PC-3 (cell line): Measurements from ENCODE around the gene AGAP1. TPM values are rescaled to one million over a fixed set of nuclear protein-coding genes. Genes with fewer than 3 reads are reported as not detected.

Experiments used
- ATAC-seq: fragments of 200-7000 bp; cut with Tn5 transposase; 2 replicates; pipeline ENCODE4 v1.9.1; 2020; ENCODE audit warnings: mild to moderate bottlenecking, moderate library complexity
- BruUV-seq: library from RNA; stranded (reverse); fragments of 400-500 nt; replicated peaks from 2 replicates; lab custom pipeline; 2021; lab: Mats Ljungman, UMichigan
- CTCF ChIA-PET: fragments of 300-600 bp; sonication (Branson Sonifier 250); formaldehyde crosslinking; loops from one replicate; lab custom pipeline; 2022; ENCODE audit warnings: antibody characterized with exemption; lab: Charles Lee
- POLR2A ChIA-PET: fragments of 300-600 bp; sonication (Branson Sonifier 250); formaldehyde crosslinking; loops from one replicate; lab custom pipeline; 2022; ENCODE audit warnings: antibody characterized with exemption; ENCODE audit not compliant: unreplicated experiment; lab: Charles Lee
- DNase-seq: peaks from one replicate; pipeline ENCODE4 v3.0.0-alpha.2; 2015
- H2AFZ ChIP-seq: fragments of 300-600 bp; sonication (generic); 2 replicates; pipeline ENCODE4 v1.6.0; 2016; ENCODE audit warnings: antibody characterized with exemption, low read length
- H3F3A ChIP-seq: fragments of 300-600 bp; sonication (generic); one replicate; pipeline ENCODE4 v1.6.0; 2017; ENCODE audit warnings: antibody characterized with exemption, low read length, control low read depth, mild to moderate bottlenecking; ENCODE audit not compliant: unreplicated experiment
- H3K27ac ChIP-seq: fragments of 300-600 bp; sonication (generic); 2 replicates; pipeline ENCODE4 v1.5.1; 2016; ENCODE audit warnings: mild to moderate bottlenecking, low read length
- H3K27me3 ChIP-seq: fragments of 300-600 bp; sonication (generic); 2 replicates; pipeline ENCODE4 v1.6.1; 2016; ENCODE audit warnings: low read length, mixed read lengths
- H3K36me3 ChIP-seq: fragments of 300-600 bp; sonication (generic); 2 replicates; pipeline ENCODE4 v1.6.1; 2016; ENCODE audit warnings: low read depth, mixed run types, low read length, mixed read lengths
- H3K4me1 ChIP-seq: fragments of 300-600 bp; sonication (generic); 2 replicates; pipeline ENCODE4 v1.5.1; 2016; ENCODE audit warnings: low read length; ENCODE audit not compliant: insufficient read depth
- H3K4me2 ChIP-seq: fragments of 300-600 bp; sonication (generic); 2 replicates; pipeline ENCODE4 v1.6.0; 2016; ENCODE audit warnings: low read length
- H3K4me3 ChIP-seq: fragments of 300-600 bp; sonication (generic); 2 replicates; pipeline ENCODE4 v1.5.1; 2016; ENCODE audit warnings: mild to moderate bottlenecking, low read length, mixed read lengths
- H3K79me2 ChIP-seq: fragments of 300-600 bp; sonication (generic); 2 replicates; pipeline ENCODE4 v1.6.1; 2017; ENCODE audit warnings: low read length, mixed read lengths
- H3K9ac ChIP-seq: fragments of 300-600 bp; sonication (generic); 2 replicates; pipeline ENCODE4 v1.6.0; 2016; ENCODE audit warnings: mild to moderate bottlenecking, low read length
- H3K9me2 ChIP-seq: fragments of 300-600 bp; sonication (generic); replicated peaks from 2 replicates; pipeline ENCODE4 v1.6.1; 2016; ENCODE audit warnings: mixed run types, low read length, mixed read lengths
- H3K9me3 ChIP-seq: fragments of 300-600 bp; sonication (generic); 2 replicates; pipeline ENCODE4 v1.6.1; 2016; ENCODE audit warnings: low read length, mixed read lengths
- H4K20me1 ChIP-seq: fragments of 300-600 bp; sonication (generic); 2 replicates; pipeline ENCODE4 v1.6.1; 2016; ENCODE audit warnings: low read length, mixed read lengths
- EZH2 ChIP-seq: fragments of 300-600 bp; sonication (generic); IDR thresholded peaks from one replicate; pipeline ENCODE4 v1.6.1; 2017; ENCODE audit warnings: antibody characterized with exemption, mild to moderate bottlenecking, low read length; ENCODE audit not compliant: unreplicated experiment
- EZH2phosphoT487 ChIP-seq: fragments of 300-600 bp; sonication (generic); IDR thresholded peaks from 2 replicates; pipeline ENCODE4 v1.6.1; 2018; ENCODE audit warnings: mild to moderate bottlenecking, antibody characterized with exemption, low read length, borderline replicate concordance
- intact Hi-C: fragments of 100-400 bp; cut with micrococcal nuclease; formaldehyde crosslinking; loops from 2 replicates; pipeline ENCODE4 v1.9.0; 2023
- total RNA-seq: library from RNA; depleted of rRNA; stranded (reverse); fragments of >200 nt; gene quantifications from 2 replicates; pipeline ENCODE4 v1.2.3, GENCODE V29; 2014
- TF ChIP-seq, protein P1 (sequence below): fragments of 300-600 bp; sonication (generic); conservative IDR thresholded peaks from 2 replicates; pipeline ENCODE4 v1.5.1; 2017; ENCODE audit warnings: antibody characterized with exemption, low read depth, mild to moderate bottlenecking, low read length

AGAP1 gene
- total RNA-seq, 1 experiment from 2014 or later: 31.0 TPM

DNA sequence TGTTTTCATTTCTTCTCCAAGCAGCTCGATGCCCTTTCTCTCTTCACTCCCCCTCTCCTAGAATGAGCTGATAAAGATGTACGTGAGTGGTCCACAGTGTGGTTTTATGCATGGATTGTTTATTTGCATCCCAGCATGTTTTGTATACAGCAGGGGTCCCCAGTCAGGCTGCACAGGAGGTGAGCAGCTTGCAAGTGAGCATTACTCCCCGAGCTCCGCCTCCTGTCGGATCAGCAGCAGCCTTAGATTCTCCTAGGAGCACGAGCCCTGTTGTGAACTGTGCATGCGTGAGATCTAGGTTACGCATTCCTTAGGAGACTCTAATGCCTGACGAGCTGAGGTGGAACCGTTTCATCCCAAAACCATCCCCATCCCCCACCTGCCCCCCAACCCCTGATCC lies 262.6 kb downstream of the AGAP1 start:
- H3K36me3 ChIP-seq: no peaks in the 10 kb centered on the region
- intact Hi-C loops: no loop called here
- TF ChIP-seq, protein P1, sequence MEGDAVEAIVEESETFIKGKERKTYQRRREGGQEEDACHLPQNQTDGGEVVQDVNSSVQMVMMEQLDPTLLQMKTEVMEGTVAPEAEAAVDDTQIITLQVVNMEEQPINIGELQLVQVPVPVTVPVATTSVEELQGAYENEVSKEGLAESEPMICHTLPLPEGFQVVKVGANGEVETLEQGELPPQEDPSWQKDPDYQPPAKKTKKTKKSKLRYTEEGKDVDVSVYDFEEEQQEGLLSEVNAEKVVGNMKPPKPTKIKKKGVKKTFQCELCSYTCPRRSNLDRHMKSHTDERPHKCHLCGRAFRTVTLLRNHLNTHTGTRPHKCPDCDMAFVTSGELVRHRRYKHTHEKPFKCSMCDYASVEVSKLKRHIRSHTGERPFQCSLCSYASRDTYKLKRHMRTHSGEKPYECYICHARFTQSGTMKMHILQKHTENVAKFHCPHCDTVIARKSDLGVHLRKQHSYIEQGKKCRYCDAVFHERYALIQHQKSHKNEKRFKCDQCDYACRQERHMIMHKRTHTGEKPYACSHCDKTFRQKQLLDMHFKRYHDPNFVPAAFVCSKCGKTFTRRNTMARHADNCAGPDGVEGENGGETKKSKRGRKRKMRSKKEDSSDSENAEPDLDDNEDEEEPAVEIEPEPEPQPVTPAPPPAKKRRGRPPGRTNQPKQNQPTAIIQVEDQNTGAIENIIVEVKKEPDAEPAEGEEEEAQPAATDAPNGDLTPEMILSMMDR: no peak
- TF ChIP-seq EZH2 (no peak), EZH2phosphoT487 (no peak)
- ChIA-PET CTCF (no interaction called here), POLR2A (no interaction called here)
- H3K4me2 ChIP-seq: no peak overlapping the region
- no peak overlapping the region for H3K27ac ChIP-seq
- BruUV-seq: no TSS peak
- no peaks in the 10 kb centered on the region for H3K9me2 ChIP-seq
- H3K79me2 ChIP-seq: no peaks in the 10 kb centered on the region
- H3K4me1 ChIP-seq: no peaks in the 10 kb centered on the region
- H3K9ac ChIP-seq: no peak overlapping the region
- no peaks in the 10 kb centered on the region for H3K9me3 ChIP-seq
- no peak overlapping the region for H3K4me3 ChIP-seq
- H3F3A ChIP-seq: no peaks in the 10 kb centered on the region
- no peaks in the 10 kb centered on the region for H4K20me1 ChIP-seq
- H3K27me3 ChIP-seq: no peaks in the 10 kb centered on the region
- no peak for ATAC-seq
- DNase-seq: no peak
- no peak overlapping the region for H2AFZ ChIP-seq

DNA sequence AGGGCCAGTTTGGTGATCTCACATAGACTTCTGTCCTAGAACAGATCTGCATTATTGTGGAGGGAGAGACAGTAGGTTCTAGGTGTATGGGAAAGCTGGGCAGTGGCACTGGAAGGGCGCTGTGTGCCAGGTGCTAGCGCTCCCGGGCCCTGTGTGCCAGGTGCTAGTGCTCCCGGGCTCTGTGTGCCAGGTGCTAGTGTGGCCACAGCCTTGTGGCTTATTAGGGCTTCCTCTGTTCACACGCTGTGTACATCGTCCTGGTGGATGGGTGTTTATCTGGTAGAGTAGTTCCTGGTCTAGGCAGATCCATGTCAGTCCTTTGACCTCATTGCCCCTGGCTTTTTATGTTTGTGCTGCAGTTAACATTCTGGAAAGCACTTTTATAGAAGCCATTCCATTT lies 263.4 kb downstream of the AGAP1 start:
- Histone ChIP-seq H3K4me3 (no peak overlapping the region), H3K27ac (no peak overlapping the region), H3K36me3 (no peaks in the 10 kb centered on the region), H3K4me1 (no peaks in the 10 kb centered on the region), H4K20me1 (no peaks in the 10 kb centered on the region), H3K9me2 (no peaks in the 10 kb centered on the region), H3F3A (no peaks in the 10 kb centered on the region), H3K4me2 (no peak overlapping the region), H3K79me2 (no peaks in the 10 kb centered on the region), H3K9ac (no peak overlapping the region), H3K27me3 (no peaks in the 10 kb centered on the region), H3K9me3 (no peaks in the 10 kb centered on the region), H2AFZ (no peak overlapping the region)
- ChIA-PET POLR2A (no interaction called here), CTCF (no interaction called here)
- no TSS peak for BruUV-seq
- ATAC-seq (no peak), DNase-seq (no peak)
- TF ChIP-seq EZH2phosphoT487 (no peak), EZH2 (no peak)
- TF ChIP-seq, protein P1: no peak
- intact Hi-C loops: no loop called here

DNA sequence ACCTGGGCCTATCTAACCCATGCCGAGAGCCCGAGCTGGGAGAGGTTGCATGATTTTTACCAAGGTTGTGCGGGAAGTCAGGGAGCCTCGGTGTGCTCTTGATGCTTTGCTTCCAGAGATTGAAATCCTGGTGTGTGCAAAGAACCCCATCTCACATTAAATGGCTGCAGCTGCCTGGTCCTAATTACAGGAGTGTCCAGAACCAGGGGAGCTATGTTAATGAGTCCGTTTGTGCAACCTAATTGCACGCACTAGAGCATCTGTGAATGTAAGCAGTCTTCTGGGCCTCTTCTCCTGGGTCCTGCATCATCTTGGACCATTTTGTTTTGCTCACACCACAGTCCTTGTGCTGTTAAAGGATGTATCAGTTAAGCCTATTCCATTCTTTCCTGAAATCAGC lies 263.8 kb downstream of the AGAP1 start:
- ATAC-seq: no peak
- no peak overlapping the region for H3K4me2 ChIP-seq
- no peak overlapping the region for H3K9ac ChIP-seq
- H3K9me2 ChIP-seq: no peaks in the 10 kb centered on the region
- no peaks in the 10 kb centered on the region for H3K36me3 ChIP-seq
- no peak for TF ChIP-seq EZH2phosphoT487
- H3K79me2 ChIP-seq: no peaks in the 10 kb centered on the region
- no peak for DNase-seq
- intact Hi-C loops: no loop called here
- BruUV-seq: no TSS peak
- H3K4me1 ChIP-seq: no peaks in the 10 kb centered on the region
- no peak overlapping the region for H3K27ac ChIP-seq
- H4K20me1 ChIP-seq: no peaks in the 10 kb centered on the region
- no peak overlapping the region for H2AFZ ChIP-seq
- H3F3A ChIP-seq: no peaks in the 10 kb centered on the region
- ChIA-PET POLR2A (no interaction called here), CTCF (no interaction called here)
- no peaks in the 10 kb centered on the region for H3K9me3 ChIP-seq
- H3K27me3 ChIP-seq: no peaks in the 10 kb centered on the region
- H3K4me3 ChIP-seq: no peak overlapping the region
